Measurements from ENCODE around the gene IFT122. TPM values are rescaled to one million over a fixed set of nuclear protein-coding genes. Genes with fewer than 3 reads are reported as not detected.

IFT122 gene
- total and polyA plus RNA-seq, 2 donors (not counting 3 experiments of a cell fraction or from before 2014, with no cell fraction given): 38.4 to 41.7 TPM

DNA sequence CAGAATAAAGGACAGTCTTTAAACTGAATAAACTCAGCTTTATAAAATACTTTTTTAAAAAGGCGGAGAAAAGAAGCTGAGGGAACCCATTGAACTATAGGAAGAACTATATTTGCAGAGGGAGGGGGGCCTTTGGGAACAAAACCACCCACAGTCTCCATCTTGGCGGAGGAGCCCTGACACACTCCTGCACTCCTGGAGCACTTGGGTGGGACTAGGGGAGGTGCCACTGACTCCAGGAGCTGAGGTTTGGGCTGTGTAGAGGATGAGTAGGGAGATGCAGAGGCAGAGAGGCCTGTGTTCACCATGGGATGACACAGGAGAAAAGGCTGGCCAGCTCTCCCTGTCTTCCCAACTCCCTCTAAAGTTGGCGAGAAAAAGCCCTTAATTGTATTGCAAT lies 35.8 kb downstream of the IFT122 start:
- Histone ChIP-seq H3K79me2 (ENCODE audit: control insufficient read depth, insufficient read depth, low read length) (no peaks in the 10 kb centered on the region), H3K4me3 (replicated peaks in 1 of 3; ENCODE audit: insufficient read depth in 1 of 3, low read depth in 1 of 3, low read length in 3 of 3) (no peak overlapping the region), H2AFZ (ENCODE audit: low read depth, low read length) (no peak overlapping the region), H3K4me2 (ENCODE audit: insufficient read depth, low read length) (no peak overlapping the region), H3K27ac (ENCODE audit: insufficient read depth, low read depth, low read length) (no peak overlapping the region), H3K9me3 (replicated peaks; ENCODE audit: control insufficient read depth, insufficient read depth, low read length) (no peaks in the 10 kb centered on the region), H3K9ac (replicated peaks; ENCODE audit: extremely low read depth, insufficient read depth, low read length) (no peak overlapping the region), H3K4me1 (ENCODE audit: control insufficient read depth, extremely low read depth, insufficient read depth, low read length) (no peaks in the 10 kb centered on the region), H4K20me1 (replicated peaks; ENCODE audit: control insufficient read depth, extremely low read depth, insufficient read depth, low read length) (no peaks in the 10 kb centered on the region), H3K36me3 (ENCODE audit: control insufficient read depth in 2 of 2, extremely low read depth in 1 of 2, insufficient read depth in 2 of 2, low read length in 2 of 2) (peaks cover 7 to 23% of the 10 kb centered on the region in 2 experiments), H3K27me3 (ENCODE audit: control insufficient read depth in 2 of 2, insufficient read depth in 2 of 2, low read length in 2 of 2) (no peaks in the 10 kb centered on the region), H3K9me1 (replicated peaks; ENCODE audit: control insufficient read depth, extremely low read depth, insufficient read depth, low read length) (no peaks in the 10 kb centered on the region)
- intact Hi-C loops (cut with micrococcal nuclease): no loop called here
- no peak for FAIRE-seq
- dilution Hi-C loops (cut with MboI; ENCODE audit: extremely low pct_ligation_motif_present, low sequenced_read_pairs): no loop called here
- DNase-seq (ENCODE audit: low read depth, low spot score): no peak
- CTCF ChIA-PET: interaction anchor here (0.9 to 2.2 kb wide), 4 partner anchors 9 to 92 kb away, joined by 3 to 9 read pairs (median 6); no protein-coding TSS in a partner anchor
- POLR2A ChIA-PET: no interaction called here
- BruUV-seq (replicated peaks): no TSS peak
- TF ChIP-seq EZH2 (IDR thresholded peaks at IDR 0.05; ENCODE audit: borderline replicate concordance, low read depth, low read length, severe bottlenecking) (no peak), POLR2AphosphoS5 (IDR thresholded peaks at IDR 0.05; ENCODE audit: insufficient read depth, low read depth, low read length) (no peak), FOS (IDR thresholded peaks at IDR 0.05; ENCODE audit: borderline replicate concordance, insufficient read depth, low read length) (no peak), JUN (IDR thresholded peaks at IDR 0.05; ENCODE audit: borderline replicate concordance, insufficient read depth, insufficient read length, low read depth) (no peak), POLR2A (IDR thresholded peaks at IDR 0.05; ENCODE audit: low read depth, low read length) (no peak), GATA2 (IDR thresholded peaks at IDR 0.05; ENCODE audit: insufficient read depth, insufficient read length, low read depth, low read length) (no peak), MYC (IDR thresholded peaks at IDR 0.05; ENCODE audit: low read depth, low read length) (no peak)
- TF ChIP-seq, protein P1, sequence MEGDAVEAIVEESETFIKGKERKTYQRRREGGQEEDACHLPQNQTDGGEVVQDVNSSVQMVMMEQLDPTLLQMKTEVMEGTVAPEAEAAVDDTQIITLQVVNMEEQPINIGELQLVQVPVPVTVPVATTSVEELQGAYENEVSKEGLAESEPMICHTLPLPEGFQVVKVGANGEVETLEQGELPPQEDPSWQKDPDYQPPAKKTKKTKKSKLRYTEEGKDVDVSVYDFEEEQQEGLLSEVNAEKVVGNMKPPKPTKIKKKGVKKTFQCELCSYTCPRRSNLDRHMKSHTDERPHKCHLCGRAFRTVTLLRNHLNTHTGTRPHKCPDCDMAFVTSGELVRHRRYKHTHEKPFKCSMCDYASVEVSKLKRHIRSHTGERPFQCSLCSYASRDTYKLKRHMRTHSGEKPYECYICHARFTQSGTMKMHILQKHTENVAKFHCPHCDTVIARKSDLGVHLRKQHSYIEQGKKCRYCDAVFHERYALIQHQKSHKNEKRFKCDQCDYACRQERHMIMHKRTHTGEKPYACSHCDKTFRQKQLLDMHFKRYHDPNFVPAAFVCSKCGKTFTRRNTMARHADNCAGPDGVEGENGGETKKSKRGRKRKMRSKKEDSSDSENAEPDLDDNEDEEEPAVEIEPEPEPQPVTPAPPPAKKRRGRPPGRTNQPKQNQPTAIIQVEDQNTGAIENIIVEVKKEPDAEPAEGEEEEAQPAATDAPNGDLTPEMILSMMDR (IDR thresholded peaks at IDR 0.05; ENCODE audit: extremely low read depth in 1 of 2, insufficient read depth in 1 of 2, low read depth in 1 of 2, low read length in 2 of 2): no peak
- TF ChIP-seq, protein P2, sequence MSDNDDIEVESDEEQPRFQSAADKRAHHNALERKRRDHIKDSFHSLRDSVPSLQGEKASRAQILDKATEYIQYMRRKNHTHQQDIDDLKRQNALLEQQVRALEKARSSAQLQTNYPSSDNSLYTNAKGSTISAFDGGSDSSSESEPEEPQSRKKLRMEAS (IDR thresholded peaks at IDR 0.05; ENCODE audit: insufficient read depth, insufficient read length): no peak

Data from endothelial cell of umbilical vein (primary cell).